ENCODE data around the gene RNF213. TPM values are rescaled to one million over a fixed set of nuclear protein-coding genes. Genes with fewer than 3 reads are reported as not detected.

Gene RNF213
- total RNA-seq, 3 donors from 2014 or later: 205 to 289 (median 262) TPM

- no peak for DNase-seq
- peaks cover 49% of the 10 kb centered on the region for H3K4me1 Mint-ChIP-seq (ENCODE audit: low read depth)
- peak overlapping the region; percentile 80 for H3K4me3 Mint-ChIP-seq
- peak in 1 of 2 donors; percentile 2 for ATAC-seq
- H3K36me3 Mint-ChIP-seq (ENCODE audit: insufficient read depth): peaks cover 20% of the 10 kb centered on the region
- no peaks in the 10 kb centered on the region for H3K9me3 Mint-ChIP-seq
- no peaks in the 10 kb centered on the region for H3K27me3 Mint-ChIP-seq (ENCODE audit: low read depth)
Observed at GRCh38 chr17:80220736-80221215, 39.9 kb upstream of the RNF213 start.

GRCh38 chr17:80221351-80222105 lies 39.1 kb upstream of the RNF213 start:
- Mint-ChIP-seq H3K4me3 (peak overlapping the region; percentile 80), H3K4me1 (ENCODE audit: low read depth) (peaks cover 46% of the 10 kb centered on the region), H3K36me3 (ENCODE audit: insufficient read depth) (peaks cover 19% of the 10 kb centered on the region), H3K9me3 (no peaks in the 10 kb centered on the region), H3K27me3 (ENCODE audit: low read depth) (no peaks in the 10 kb centered on the region)
- no peak for DNase-seq
- ATAC-seq: no peak

GRCh38 chr17:80222376-80223141 lies 38.1 kb upstream of the RNF213 start:
- ATAC-seq (no peak), DNase-seq (no peak)
- Mint-ChIP-seq H3K36me3 (ENCODE audit: insufficient read depth) (peaks cover 17% of the 10 kb centered on the region), H3K9me3 (no peaks in the 10 kb centered on the region), H3K27me3 (ENCODE audit: low read depth) (no peaks in the 10 kb centered on the region), H3K4me3 (peak overlapping the region; percentile 29), H3K4me1 (ENCODE audit: low read depth) (peaks cover 39% of the 10 kb centered on the region)

DNA sequence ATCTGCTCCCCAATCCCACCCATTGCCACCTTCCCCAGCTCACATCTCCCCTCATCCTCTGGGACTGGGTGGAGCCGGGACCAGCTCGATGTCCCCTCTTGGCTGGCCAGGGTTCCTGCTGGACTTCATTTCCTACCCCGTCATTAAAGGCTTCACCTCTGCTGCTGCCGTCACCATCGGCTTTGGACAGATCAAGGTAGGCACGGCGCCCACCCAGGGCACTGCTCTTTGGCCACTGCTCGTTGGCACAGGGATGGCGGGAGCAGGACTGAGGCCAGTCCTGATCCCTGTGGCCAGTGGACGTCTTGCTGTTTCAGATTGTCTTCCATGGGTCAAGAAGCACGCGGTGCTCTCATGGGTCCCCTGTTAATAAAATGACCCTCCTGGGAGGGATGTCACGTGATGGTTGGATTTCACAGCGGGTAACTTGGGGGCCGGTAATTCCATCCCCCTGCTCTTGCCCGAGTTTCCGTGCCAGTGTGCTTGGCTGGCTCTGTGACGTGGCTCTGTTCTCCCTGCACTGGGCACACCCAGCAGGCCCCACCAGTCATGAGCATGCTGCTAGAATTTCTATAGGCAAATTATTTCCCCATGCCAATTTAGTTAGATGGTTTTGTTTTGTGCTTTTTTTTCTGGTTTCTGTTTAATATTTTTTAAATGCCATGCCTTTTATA lies 37.4 kb upstream of the RNF213 start:
- H3K36me3 Mint-ChIP-seq (ENCODE audit: insufficient read depth): peaks cover 14% of the 10 kb centered on the region

GRCh38 chr17:80223838-80224497 lies 36.7 kb upstream of the RNF213 start:
- H3K27me3 Mint-ChIP-seq (ENCODE audit: low read depth): no peaks in the 10 kb centered on the region
- peaks cover 26% of the 10 kb centered on the region for H3K4me1 Mint-ChIP-seq (ENCODE audit: low read depth)
- peaks cover 18% of the 10 kb centered on the region for H3K36me3 Mint-ChIP-seq (ENCODE audit: insufficient read depth)
- no peak for DNase-seq
- ATAC-seq: no peak
- no peak overlapping the region for H3K4me3 Mint-ChIP-seq
- no peaks in the 10 kb centered on the region for H3K9me3 Mint-ChIP-seq

More for the DNA sequence above, 37.4 kb upstream of the RNF213 start:
- Mint-ChIP-seq H3K4me3 (peak overlapping the region; percentile 4), H3K9me3 (no peaks in the 10 kb centered on the region), H3K27me3 (ENCODE audit: low read depth) (no peaks in the 10 kb centered on the region), H3K4me1 (ENCODE audit: low read depth) (peaks cover 33% of the 10 kb centered on the region)
- no peak for DNase-seq
- no peak for ATAC-seq

GRCh38 chr17:80224683-80225082 lies 36.0 kb upstream of the RNF213 start:
- DNase-seq: no peak
- no peaks in the 10 kb centered on the region for H3K9me3 Mint-ChIP-seq
- H3K4me1 Mint-ChIP-seq (ENCODE audit: low read depth): peaks cover 22% of the 10 kb centered on the region
- peaks cover 18% of the 10 kb centered on the region for H3K36me3 Mint-ChIP-seq (ENCODE audit: insufficient read depth)
- H3K27me3 Mint-ChIP-seq (ENCODE audit: low read depth): no peaks in the 10 kb centered on the region
- no peak overlapping the region for H3K4me3 Mint-ChIP-seq
- ATAC-seq: no peak

- no peaks in the 10 kb centered on the region for H3K9me3 Mint-ChIP-seq
- no peak for DNase-seq
- H3K36me3 Mint-ChIP-seq (ENCODE audit: insufficient read depth): peaks cover 20% of the 10 kb centered on the region
- no peak overlapping the region for H3K4me3 Mint-ChIP-seq
- ATAC-seq: no peak
- no peaks in the 10 kb centered on the region for H3K27me3 Mint-ChIP-seq (ENCODE audit: low read depth)
- peaks cover 22% of the 10 kb centered on the region for H3K4me1 Mint-ChIP-seq (ENCODE audit: low read depth)
Observed at GRCh38 chr17:80225230-80225629, 35.4 kb upstream of the RNF213 start.

GRCh38 chr17:80227156-80227555 lies 33.5 kb upstream of the RNF213 start:
- DNase-seq: no peak
- Mint-ChIP-seq H3K27me3 (ENCODE audit: low read depth) (no peaks in the 10 kb centered on the region), H3K4me3 (no peak overlapping the region), H3K4me1 (ENCODE audit: low read depth) (peaks cover 16% of the 10 kb centered on the region), H3K9me3 (peaks cover 6% of the 10 kb centered on the region), H3K36me3 (ENCODE audit: insufficient read depth) (peaks cover 29% of the 10 kb centered on the region)
- ATAC-seq: no peak

DNA sequence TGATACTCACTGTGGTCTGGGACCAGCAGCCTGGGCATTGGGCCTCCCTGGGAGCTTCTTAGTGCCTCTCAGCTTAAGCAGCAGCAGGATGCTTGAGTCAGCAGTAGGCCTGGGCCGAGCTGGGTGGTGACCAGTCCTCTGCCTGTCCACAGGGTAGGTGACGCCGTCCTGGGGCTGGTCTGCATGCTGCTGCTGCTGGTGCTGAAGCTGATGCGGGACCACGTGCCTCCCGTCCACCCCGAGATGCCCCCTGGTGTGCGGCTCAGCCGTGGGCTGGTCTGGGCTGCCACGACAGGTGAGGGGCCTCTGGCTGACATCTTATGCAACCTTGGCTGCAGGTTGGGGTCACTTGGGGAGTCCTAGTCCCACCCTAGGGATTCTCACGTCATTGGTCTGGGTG lies 33.0 kb upstream of the RNF213 start:
- Mint-ChIP-seq H3K27me3 (ENCODE audit: low read depth) (no peaks in the 10 kb centered on the region), H3K4me3 (no peak overlapping the region), H3K9me3 (peaks cover 10% of the 10 kb centered on the region), H3K4me1 (ENCODE audit: low read depth) (peaks cover 12% of the 10 kb centered on the region), H3K36me3 (ENCODE audit: insufficient read depth) (peaks cover 34% of the 10 kb centered on the region)
- ATAC-seq (no peak), DNase-seq (no peak)

- Mint-ChIP-seq H3K36me3 (ENCODE audit: insufficient read depth) (peaks cover 34% of the 10 kb centered on the region), H3K4me1 (ENCODE audit: low read depth) (peaks cover 5% of the 10 kb centered on the region)
- no peak for ATAC-seq
Observed at GRCh38 chr17:80228477-80228876, 32.2 kb upstream of the RNF213 start.

DNA sequence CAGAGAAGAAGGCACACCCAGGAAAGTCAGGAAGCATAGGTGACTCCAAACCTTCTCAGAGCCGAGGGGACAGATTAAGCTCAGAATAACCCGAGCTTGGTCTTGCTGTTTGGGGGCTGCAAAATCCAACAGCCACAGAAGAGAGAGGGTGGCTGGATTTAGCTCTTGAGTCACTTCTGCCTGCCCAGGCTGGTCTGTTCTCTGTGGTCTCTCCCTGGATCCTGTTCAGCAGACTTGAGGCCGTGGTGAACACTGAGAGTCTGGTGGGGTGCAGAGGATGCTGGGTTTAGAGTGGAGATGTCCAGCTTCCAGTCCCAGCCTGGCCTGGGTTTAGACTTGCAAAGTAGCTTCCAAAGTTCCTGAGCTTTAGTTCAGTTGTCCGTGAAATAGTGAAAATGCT lies 31.6 kb upstream of the RNF213 start:
- ATAC-seq: no peak

More at GRCh38 chr17:80228477-80228876, 32.2 kb upstream of the RNF213 start:
- DNase-seq: no peak
- Mint-ChIP-seq H3K4me3 (no peak overlapping the region), H3K27me3 (ENCODE audit: low read depth) (no peaks in the 10 kb centered on the region), H3K9me3 (peaks cover 12% of the 10 kb centered on the region)

DNA sequence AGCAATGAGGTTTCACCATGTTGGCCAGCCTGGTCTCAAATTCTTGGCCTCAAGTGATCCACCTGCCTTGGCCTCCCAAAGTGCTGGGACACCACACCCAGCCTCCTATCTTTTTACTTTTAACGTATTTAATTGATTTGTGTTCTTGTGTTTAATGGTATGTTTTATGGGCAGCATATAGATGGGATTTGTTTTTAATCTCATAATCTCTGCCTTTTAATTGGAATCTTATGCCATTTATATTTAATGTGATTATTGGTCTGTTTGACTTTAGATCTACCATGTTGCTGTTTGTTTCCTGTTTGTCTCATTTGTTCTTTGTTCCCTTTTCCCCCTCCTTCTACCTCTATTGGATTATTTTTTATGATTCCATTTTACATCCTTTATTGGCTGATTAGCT lies 28.2 kb upstream of the RNF213 start:
- Mint-ChIP-seq H3K4me1 (ENCODE audit: low read depth) (no peaks in the 10 kb centered on the region), H3K4me3 (no peak overlapping the region), H3K9me3 (peaks cover 12% of the 10 kb centered on the region), H3K27me3 (ENCODE audit: low read depth) (no peaks in the 10 kb centered on the region), H3K36me3 (ENCODE audit: insufficient read depth) (peaks cover 43% of the 10 kb centered on the region)
- DNase-seq: no peak
- ATAC-seq: no peak

More for the DNA sequence above, 31.6 kb upstream of the RNF213 start:
- no peak for DNase-seq
- Mint-ChIP-seq H3K9me3 (peaks cover 12% of the 10 kb centered on the region), H3K27me3 (ENCODE audit: low read depth) (no peaks in the 10 kb centered on the region), H3K4me3 (no peak overlapping the region), H3K36me3 (ENCODE audit: insufficient read depth) (peaks cover 37% of the 10 kb centered on the region), H3K4me1 (ENCODE audit: low read depth) (peaks cover 2% of the 10 kb centered on the region)

DNA sequence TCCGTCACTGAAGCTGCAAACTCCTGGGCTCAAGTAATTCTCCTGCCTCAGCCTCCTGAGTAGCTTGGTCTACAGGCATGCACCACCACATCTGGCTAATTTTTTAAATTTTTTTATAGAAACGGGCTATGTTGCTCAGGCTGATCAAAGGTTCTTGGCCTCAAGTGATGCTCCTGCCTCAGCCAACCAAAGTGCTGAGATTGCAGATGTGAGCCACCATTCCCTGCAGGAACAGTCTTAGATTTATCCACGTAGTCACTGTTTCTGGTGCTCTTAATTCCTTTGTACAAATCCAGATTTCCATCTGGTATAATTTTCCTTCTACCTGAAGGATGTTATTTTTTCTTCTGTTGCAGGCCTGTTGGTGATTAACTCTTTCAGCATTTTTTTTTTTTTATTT lies 27.4 kb upstream of the RNF213 start:
- peaks cover 43% of the 10 kb centered on the region for H3K36me3 Mint-ChIP-seq (ENCODE audit: insufficient read depth)
- no peak for ATAC-seq

DNA sequence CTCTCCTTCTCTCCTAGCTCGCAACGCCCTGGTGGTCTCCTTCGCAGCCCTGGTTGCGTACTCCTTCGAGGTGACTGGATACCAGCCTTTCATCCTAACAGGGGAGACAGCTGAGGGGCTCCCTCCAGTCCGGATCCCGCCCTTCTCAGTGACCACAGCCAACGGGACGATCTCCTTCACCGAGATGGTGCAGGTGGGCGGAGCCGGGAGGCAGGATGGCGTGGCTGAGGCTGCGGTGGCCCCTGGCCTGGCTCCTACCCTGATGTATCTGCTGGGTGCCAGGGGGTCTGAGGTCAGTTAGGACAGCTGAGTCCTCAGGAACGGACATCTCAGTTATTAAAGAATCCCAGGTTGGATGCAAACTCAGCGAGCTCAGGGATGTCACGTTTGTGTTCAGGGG lies 23.7 kb upstream of the RNF213 start:
- ATAC-seq: no peak
- no peak overlapping the region for H3K4me3 Mint-ChIP-seq
- no peaks in the 10 kb centered on the region for H3K4me1 Mint-ChIP-seq (ENCODE audit: low read depth)
- H3K9me3 Mint-ChIP-seq: peaks cover 6% of the 10 kb centered on the region
- H3K36me3 Mint-ChIP-seq (ENCODE audit: insufficient read depth): peaks cover 38% of the 10 kb centered on the region
- DNase-seq: no peak
- no peaks in the 10 kb centered on the region for H3K27me3 Mint-ChIP-seq (ENCODE audit: low read depth)

More for the DNA sequence above, 27.4 kb upstream of the RNF213 start:
- no peak for DNase-seq
- no peaks in the 10 kb centered on the region for H3K4me1 Mint-ChIP-seq (ENCODE audit: low read depth)
- H3K4me3 Mint-ChIP-seq: no peak overlapping the region
- peaks cover 12% of the 10 kb centered on the region for H3K9me3 Mint-ChIP-seq
- H3K27me3 Mint-ChIP-seq (ENCODE audit: low read depth): no peaks in the 10 kb centered on the region

Data from activated T-cell treated with anti-CD3 and anti-CD28 coated beads, Interleukin-2, amount 50 U/mL, for 4 hours (primary cell).